HPDE6-E6E7 (cell line): ENCODE data around the gene FLRT2.

Experiments used
- DNase-seq: peaks from one replicate; pipeline ENCODE4 v3.0.0; 2011; ENCODE audit warnings: missing footprints; ENCODE audit errors: extremely low spot score

The FLRT2 gene

DNA sequence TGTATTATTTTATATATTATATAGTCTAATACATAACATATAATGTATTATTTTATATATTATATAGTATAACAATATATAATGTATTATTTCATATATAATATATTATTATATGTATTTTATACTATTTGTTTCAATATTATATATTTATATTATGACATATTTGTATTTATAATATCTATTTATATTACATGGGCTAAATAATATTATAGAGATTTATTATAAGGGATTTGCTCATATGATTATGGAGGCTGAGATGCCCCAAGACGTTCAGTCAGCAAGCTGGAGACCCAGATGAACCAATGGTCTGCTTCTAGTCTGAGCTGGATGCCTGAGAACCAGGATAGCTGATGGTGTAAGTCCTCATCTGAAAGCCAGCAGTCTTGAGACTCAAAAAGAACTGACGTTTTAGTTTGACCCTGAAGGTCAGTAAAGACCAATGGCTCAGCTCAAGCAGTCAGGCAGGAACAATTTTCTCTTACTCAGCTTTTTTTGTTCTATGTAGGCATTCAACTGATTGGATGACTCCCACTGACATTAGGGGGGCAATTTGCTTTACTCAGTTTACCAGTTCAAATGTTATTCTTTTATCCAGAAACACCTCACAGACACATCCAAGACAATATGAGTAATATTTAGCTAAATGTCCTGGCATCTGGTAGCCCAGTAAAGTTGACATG, 130.4 kb downstream of the FLRT2 start:
- DNase-seq, result no peak

DNA sequence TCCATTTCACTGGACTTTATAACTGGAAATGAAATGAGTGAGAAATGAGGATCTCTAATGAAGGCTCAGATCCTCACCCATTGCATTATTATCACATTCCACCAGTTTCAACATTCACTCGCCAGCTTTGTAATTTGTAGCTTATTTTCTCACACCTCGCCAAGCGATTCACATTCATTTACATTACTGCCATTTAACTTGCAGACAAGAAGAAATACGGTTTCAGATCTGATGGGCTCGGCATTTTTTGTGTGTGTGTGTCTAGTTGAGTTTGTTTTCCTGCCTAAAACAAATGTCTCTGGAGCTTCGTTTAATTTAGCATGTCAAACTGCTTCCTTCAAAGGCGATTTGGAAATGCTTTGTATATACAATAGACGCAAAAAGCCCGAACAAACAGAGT, 132.2 kb downstream of the FLRT2 start:
- no peak for DNase-seq

DNA sequence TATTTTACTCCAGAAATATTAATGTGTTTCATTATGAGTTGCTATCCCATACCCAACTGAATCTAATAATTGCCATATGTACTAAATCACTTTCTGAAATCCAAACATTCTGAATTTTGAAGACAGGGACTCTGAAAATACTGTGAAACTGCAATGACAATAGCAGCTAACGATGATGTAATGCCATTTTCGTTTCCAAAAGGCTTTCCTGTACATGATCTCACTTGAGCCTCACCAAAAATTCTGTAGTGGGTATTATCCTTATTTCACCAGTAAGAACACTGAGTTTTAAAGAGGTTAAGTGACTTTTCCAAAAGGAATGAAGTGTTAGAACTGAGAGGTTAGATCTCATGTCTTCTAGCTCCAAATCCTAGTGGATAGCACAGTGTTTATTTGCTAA, 133.3 kb downstream of the FLRT2 start:
- DNase-seq, result no peak

DNA sequence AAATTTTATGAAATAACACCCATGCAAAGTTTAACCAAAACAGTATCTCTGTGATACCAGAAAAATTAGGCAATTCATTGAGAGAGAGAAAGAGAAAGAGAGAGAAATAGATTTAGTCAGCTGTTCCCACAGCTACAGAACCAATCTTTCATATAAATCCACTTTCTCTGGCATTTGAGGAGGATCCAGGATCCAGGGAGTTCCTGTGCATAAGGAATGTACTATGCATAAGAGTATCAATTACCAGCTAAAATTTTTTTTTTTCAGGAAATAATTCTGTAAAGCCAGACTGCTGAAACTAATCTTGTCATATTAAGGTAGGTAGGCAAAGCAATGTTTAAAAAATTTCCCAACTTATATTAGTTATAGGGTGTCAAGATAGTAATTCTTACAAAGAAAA, 133.7 kb downstream of the FLRT2 start:
- DNase-seq, result no peak

- DNase-seq, result no peak
Measured at GRCh38 chr14:85675957-85676356, 146.0 kb downstream of the FLRT2 start.

DNA sequence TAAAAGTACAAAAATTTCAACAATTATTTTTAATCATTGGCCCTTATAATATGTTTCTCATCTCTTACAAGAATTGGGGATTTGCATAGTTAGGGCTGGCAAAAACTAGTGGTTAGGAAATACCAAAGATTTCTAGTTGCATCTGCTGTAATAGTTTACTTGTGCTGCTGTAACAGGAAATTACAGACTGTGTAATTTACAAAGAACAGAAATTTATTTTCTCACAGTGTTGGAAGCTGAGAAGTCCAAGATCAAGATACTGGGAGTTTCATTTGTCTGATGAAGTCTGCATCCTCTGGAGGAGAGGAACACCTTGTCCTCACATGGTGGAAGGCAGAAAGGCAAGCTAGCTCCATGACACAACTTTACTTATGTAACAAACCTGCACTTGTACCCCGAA, 157.0 kb downstream of the FLRT2 start:
- DNase-seq, result no peak

GRCh38 chr14:85687456-85687855, 157.5 kb downstream of the FLRT2 start:
- no peak for DNase-seq

GRCh38 chr14:85688006-85688405, 158.1 kb downstream of the FLRT2 start:
- no peak for DNase-seq

DNA sequence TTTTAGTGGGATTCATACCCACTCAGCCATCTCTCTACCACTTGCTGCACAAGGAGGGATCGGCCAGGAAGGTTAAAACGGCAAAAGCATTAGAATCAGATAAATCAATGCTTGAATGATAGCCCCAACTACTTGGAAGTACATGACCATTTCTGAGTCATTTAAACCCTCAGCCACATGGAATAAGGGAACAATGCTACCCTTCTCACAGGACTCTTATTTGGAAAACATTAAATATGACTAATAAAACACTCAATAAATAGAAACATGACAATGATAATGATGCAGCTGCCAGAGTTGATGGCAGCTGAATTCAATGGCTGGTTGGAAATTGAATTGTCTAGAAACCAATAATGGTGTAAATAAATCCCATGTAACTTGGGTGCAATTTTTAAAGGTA, 165.4 kb downstream of the FLRT2 start:
- no peak for DNase-seq

DNA sequence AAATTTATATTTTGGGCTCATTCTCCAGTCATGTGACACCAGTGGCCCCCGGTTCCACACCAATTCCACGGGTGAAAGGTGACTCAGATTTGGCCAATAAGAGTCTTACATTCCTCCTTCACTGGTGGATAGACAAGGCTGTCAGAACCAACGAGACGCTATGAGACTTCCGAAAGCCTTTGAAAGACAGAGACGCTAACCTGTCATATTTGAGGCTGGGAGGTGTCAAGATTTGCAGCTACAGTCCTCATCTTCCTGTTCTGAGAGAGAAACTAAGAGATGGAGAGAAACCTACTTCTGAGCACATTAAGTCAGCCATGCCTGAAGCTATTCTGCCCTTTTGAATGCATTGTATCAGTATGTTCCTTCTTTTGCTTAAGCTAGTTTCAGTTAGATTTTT, 171.2 kb downstream of the FLRT2 start:
- DNase-seq, result no peak

DNA sequence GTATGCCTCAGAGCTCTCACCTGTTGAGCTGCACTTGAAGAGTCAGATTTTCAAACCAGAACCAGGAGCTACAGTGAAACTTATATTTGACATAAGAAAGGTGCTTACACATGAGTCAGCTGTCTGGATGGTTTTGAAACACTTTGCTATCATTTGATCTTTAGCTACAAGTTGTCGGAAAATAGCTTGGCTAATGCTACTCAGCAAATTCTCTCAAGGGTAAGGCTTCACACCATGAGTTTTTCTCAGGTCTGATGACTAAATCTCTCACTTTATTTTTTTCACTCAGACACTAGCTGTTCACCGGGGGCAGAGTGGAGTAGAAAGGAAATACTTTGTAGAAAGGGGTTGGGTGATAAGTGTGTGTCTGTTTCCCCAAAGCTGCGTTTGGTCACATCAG, 171.8 kb downstream of the FLRT2 start:
- no peak for DNase-seq

- no peak for DNase-seq
Measured at GRCh38 chr14:85702191-85702590, 172.2 kb downstream of the FLRT2 start.

DNA sequence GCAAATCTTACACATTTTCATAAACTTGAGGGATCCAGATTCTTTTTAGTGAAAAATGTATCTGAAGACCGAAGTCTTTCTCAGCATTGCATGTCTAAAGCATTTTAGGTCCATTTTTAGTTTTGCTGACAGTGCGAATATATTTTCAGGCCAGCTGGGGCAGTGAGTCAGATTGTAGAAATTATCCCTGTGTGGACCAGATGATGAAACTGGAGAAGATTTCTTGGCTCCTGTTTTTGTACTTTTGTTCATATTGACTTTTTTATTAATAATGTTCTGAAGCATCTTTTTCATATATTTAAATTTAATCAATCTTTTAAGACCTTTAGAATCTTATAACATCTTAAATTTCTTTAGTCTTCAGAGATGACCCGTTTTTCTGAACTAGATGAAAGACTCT, 173.1 kb downstream of the FLRT2 start:
- no peak for DNase-seq
